IPS-15b (cell line): ENCODE data around the gene DYNC2H1.

Source experiments
- H3K27me3 ChIP-seq: one replicate; pipeline ENCODE4 v1.6.1; 2013; ENCODE audit warnings: low read length; ENCODE audit not compliant: control insufficient read depth, insufficient read depth
- H3K36me3 ChIP-seq: one replicate; pipeline ENCODE4 v1.6.1; 2013; ENCODE audit warnings: low read length; ENCODE audit not compliant: control insufficient read depth, insufficient read depth
- H3K4me1 ChIP-seq: one replicate; pipeline ENCODE4 v1.6.1; 2013; ENCODE audit warnings: mild to moderate bottlenecking, low read length; ENCODE audit not compliant: control insufficient read depth, insufficient read depth
- H3K4me3 ChIP-seq: one replicate; pipeline ENCODE4 v1.5.1; 2013; ENCODE audit warnings: low read depth, low read length
- H3K9ac ChIP-seq: one replicate; pipeline ENCODE4 v1.6.1; 2013; ENCODE audit warnings: low read depth, mild to moderate bottlenecking, low read length
- H3K9me3 ChIP-seq: one replicate; pipeline ENCODE4 v1.6.1; 2013; ENCODE audit warnings: mild to moderate bottlenecking, low read length; ENCODE audit not compliant: control insufficient read depth, insufficient read depth

The DYNC2H1 gene

GRCh38 chr11:103476874-103477273 is 367.6 kb downstream of the DYNC2H1 start:
- Histone ChIP-seq H3K4me3 (no peak overlapping the region), H3K9me3 (no peaks in the 10 kb centered on the region), H3K4me1 (no peaks in the 10 kb centered on the region), H3K9ac (no peak overlapping the region), H3K27me3 (no peaks in the 10 kb centered on the region), H3K36me3 (no peaks in the 10 kb centered on the region)

DNA sequence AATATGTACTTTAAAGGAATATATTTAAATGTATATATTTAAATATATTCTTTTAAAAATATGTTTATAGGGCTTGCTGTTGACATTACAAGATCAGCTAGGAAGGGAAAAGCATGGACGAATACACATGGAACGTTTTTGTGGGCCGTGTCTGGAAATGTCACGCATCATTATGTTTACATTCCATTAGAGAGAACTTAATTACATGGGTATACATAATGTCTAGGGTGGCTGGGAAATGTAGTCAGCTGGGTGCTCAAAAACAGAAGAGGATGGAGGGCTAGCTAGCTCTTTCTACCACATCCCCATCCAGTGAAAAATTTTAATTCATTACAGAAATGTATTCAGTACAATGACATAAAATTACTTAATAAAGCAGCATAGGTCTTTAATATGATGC is 371.2 kb downstream of the DYNC2H1 start:
- no peak overlapping the region for H3K4me3 ChIP-seq
- no peaks in the 10 kb centered on the region for H3K36me3 ChIP-seq
- H3K9ac ChIP-seq = no peak overlapping the region
- no peaks in the 10 kb centered on the region for H3K9me3 ChIP-seq
- no peaks in the 10 kb centered on the region for H3K27me3 ChIP-seq
- peaks cover 3% of the 10 kb centered on the region for H3K4me1 ChIP-seq

DNA sequence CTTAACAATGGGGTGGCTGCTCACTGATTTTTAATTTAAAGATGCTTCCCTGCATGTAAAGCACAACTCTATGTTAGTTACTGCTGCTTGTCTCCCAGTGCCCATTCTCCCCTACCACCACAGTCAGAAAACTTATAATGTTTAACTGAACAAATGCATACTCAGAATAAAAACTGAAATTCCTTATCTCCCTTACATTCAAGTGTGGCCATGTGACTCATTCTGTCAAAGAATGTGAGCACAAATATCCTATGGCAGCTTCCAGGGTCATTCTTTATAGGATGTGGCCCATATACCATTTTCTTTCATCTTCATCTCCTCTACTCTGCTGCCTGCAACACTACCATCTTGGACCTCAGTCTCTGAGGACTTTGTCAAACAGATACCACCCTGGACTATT is 374.8 kb downstream of the DYNC2H1 start:
- Histone ChIP-seq H3K4me1 (peaks cover 3% of the 10 kb centered on the region), H3K27me3 (no peaks in the 10 kb centered on the region), H3K36me3 (no peaks in the 10 kb centered on the region), H3K4me3 (no peak overlapping the region), H3K9ac (no peak overlapping the region), H3K9me3 (peaks cover under 1% of the 10 kb centered on the region)

DNA sequence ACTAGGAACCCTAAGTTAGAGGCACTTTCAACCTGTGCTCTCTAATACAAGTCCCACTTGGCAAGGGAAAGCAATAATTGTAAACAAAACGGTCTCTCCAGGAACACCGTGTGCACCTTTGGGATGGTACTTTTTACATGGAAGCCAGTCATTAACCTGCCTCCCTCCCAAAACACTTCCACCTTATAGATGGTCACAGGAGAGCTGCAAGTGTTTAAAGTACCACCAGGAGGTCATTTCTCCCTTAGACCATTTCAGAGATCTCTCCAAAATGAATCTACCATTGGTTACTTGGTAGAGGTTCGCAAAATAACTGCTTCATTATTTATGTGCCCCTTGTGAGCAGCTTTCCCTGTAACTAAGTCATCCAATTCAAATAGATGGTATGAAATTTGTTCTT is 375.3 kb downstream of the DYNC2H1 start:
- Histone ChIP-seq H3K9me3 (peaks cover 3% of the 10 kb centered on the region), H3K4me3 (no peak overlapping the region), H3K27me3 (no peaks in the 10 kb centered on the region), H3K36me3 (no peaks in the 10 kb centered on the region), H3K4me1 (peaks cover 3% of the 10 kb centered on the region), H3K9ac (no peak overlapping the region)

DNA sequence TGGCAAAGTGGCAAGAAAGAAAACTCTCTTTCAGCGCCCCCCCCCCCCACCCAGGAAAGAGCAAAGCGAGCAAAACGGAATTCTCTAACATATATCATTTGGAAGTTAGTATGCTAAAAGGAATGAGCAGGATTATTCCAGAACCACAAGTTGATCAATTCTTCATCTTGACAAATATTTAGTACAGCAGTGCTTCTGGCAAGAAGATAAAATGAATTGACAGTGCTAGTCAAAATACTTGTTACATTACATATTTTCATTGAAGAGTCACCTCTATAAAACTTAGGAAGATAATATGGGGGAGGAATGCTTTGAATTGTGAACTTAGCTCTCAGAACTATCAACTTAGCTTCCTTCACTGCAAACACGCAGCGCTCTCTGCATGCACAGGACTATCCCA is 377.4 kb downstream of the DYNC2H1 start:
- Histone ChIP-seq H3K4me3 (no peak overlapping the region), H3K4me1 (peaks cover 3% of the 10 kb centered on the region), H3K9ac (no peak overlapping the region), H3K9me3 (peaks cover 6% of the 10 kb centered on the region), H3K36me3 (peaks cover 5% of the 10 kb centered on the region), H3K27me3 (no peaks in the 10 kb centered on the region)

DNA sequence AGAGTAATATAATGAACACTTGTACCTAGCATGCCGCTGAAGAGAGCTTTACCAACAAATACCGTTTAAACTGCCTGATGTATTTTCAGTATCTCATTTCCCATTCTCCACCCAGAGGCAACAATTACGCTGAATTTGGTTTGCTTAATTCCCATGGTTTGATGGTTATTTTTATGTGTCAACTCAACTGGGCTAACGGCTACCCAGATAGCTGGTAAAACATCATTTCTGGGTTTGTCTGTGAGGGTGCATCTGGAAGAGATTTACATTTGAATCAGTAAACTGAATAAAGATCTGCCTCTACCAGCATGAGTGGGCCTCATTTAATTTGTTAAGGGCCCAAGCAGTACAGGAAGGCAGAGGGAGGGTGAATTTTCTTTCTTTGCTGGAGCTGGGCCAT is 377.9 kb downstream of the DYNC2H1 start:
- Histone ChIP-seq H3K4me1 (peaks cover 6% of the 10 kb centered on the region), H3K27me3 (no peaks in the 10 kb centered on the region), H3K9ac (no peak overlapping the region), H3K36me3 (peaks cover 5% of the 10 kb centered on the region), H3K4me3 (no peak overlapping the region), H3K9me3 (peaks cover 6% of the 10 kb centered on the region)

DNA sequence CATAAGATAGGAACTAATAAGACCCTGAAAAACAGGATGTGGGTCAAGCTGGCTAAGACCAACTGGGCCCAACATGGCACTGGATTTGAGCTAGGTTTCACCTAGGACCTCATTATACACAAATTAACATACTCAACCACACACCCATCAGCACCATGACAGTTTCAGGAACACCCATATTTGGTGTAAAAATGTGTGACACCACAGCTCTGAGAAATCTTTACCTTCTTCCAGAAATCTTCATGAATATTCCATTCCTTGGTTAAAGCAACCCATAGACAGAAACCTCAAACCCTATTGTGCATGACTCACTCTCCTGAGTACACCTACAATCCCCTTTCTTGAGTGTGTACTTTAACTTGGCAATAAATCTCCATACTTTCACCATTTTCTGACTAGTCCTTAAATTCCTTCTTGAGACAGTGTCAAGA is 378.8 kb downstream of the DYNC2H1 start:
- H3K4me3 ChIP-seq = no peak overlapping the region
- H3K4me1 ChIP-seq = peaks cover 8% of the 10 kb centered on the region
- H3K9me3 ChIP-seq = peaks cover 6% of the 10 kb centered on the region
- no peak overlapping the region for H3K9ac ChIP-seq
- peaks cover 5% of the 10 kb centered on the region for H3K36me3 ChIP-seq
- no peaks in the 10 kb centered on the region for H3K27me3 ChIP-seq

DNA sequence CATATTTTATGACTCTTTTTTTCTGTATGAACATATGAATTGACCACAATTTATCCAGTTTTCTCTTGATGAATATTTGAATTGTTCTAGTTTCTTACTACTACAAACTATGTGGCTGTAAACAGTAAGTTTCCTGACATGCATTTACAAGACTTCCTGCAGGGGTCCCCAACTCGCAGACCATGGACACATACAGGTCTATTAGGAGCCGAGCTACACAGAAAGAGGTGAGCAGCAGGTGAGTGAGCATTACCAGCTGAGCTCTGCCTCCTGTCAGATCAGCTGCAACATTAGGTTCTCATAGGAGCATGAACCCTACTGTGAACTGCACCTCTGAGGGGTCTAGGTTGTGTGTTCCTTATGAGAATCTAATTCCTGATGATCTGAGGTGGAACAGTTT is 379.4 kb downstream of the DYNC2H1 start:
- no peak overlapping the region for H3K9ac ChIP-seq
- H3K4me3 ChIP-seq = no peak overlapping the region
- peaks cover 5% of the 10 kb centered on the region for H3K36me3 ChIP-seq
- peaks cover 8% of the 10 kb centered on the region for H3K4me1 ChIP-seq
- peaks cover 6% of the 10 kb centered on the region for H3K9me3 ChIP-seq
- no peaks in the 10 kb centered on the region for H3K27me3 ChIP-seq

- Histone ChIP-seq H3K9me3 (peaks cover 6% of the 10 kb centered on the region), H3K4me3 (no peak overlapping the region), H3K4me1 (peaks cover 4% of the 10 kb centered on the region), H3K36me3 (peaks cover 5% of the 10 kb centered on the region), H3K9ac (no peak overlapping the region), H3K27me3 (no peaks in the 10 kb centered on the region)
These were observed 382.6 kb downstream of the DYNC2H1 start for GRCh38 chr11:103491777-103492176.

- H3K4me1 ChIP-seq = peaks cover 4% of the 10 kb centered on the region
- H3K27me3 ChIP-seq = no peaks in the 10 kb centered on the region
- no peak overlapping the region for H3K9ac ChIP-seq
- H3K36me3 ChIP-seq = peaks cover 5% of the 10 kb centered on the region
- H3K9me3 ChIP-seq = peaks cover 3% of the 10 kb centered on the region
- no peak overlapping the region for H3K4me3 ChIP-seq
These were observed 385.3 kb downstream of the DYNC2H1 start for GRCh38 chr11:103494491-103494890.

DNA sequence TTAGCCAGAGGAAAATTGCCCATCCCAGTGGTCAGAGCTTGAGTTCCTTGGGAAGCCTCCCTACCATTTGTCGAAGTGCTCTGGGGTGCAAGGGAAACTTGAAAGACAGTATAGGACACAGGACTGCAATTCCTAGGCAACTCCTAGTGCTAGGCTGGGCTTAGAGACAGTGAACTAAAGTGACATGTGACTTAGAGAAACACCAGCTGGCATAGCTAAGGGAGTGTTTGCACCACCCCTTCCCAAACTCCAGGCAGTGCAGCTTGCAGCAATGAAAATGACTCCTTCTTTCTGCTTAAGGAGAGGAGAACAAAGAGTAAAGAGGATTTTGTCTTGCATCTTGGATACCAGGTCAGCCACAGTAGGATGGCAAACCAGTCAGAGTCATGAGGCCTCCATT is 388.0 kb downstream of the DYNC2H1 start:
- Histone ChIP-seq H3K4me1 (no peaks in the 10 kb centered on the region), H3K9me3 (no peaks in the 10 kb centered on the region), H3K9ac (no peak overlapping the region), H3K27me3 (no peaks in the 10 kb centered on the region), H3K4me3 (no peak overlapping the region), H3K36me3 (no peaks in the 10 kb centered on the region)

DNA sequence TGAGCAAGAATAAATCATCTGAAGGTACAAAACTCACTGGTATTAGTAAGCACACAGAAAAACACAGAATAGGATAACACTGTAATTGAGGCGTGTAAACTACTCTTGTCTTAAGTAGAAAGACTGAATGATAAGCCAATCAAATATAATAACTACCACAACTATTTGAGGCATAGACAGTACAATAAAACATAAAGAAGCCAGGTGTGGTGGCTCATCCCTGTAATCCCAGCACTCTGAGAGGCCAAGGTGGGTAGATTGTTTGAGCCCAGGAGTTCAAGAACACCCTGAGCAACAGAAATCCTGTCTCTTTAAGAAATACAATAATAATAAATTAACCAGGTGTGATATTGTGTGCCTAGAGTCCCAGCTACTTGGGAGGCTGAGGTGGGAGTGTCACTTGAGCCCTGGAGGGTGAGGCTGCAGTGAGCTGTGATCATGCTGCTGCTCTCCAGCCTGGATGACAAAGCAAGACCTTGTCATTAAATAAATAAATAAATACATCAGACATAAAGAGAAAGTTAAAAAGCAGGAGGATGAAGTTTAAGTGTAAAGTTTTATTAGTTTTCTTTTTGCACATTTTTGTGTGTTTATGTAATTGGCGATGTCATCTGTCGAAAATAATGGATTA is 390.6 kb downstream of the DYNC2H1 start:
- H3K36me3 ChIP-seq = no peaks in the 10 kb centered on the region
- H3K9me3 ChIP-seq = no peaks in the 10 kb centered on the region
- H3K27me3 ChIP-seq = no peaks in the 10 kb centered on the region
- no peak overlapping the region for H3K9ac ChIP-seq
- no peaks in the 10 kb centered on the region for H3K4me1 ChIP-seq
- H3K4me3 ChIP-seq = no peak overlapping the region
